Neural cell (in vitro differentiated cells): ENCODE data around the gene RAP1A. TPM values are rescaled to one million over a fixed set of nuclear protein-coding genes. Genes with fewer than 3 reads are reported as not detected.

Experiments
- H2AFZ ChIP-seq: fragments of 200-600, 300-800 bp; sonication (generic), shearing (Covaris generic); 2 replicates; pipeline ENCODE4 v1.6.0; 2014; ENCODE audit warnings: low read depth, mild to moderate bottlenecking, antibody characterized with exemption, low read length, moderate library complexity
- H3F3A ChIP-seq: fragments of 200-600 bp; shearing (Covaris generic); 2 replicates; pipeline ENCODE4 v1.6.1; 2016; ENCODE audit warnings: mild to moderate bottlenecking, moderate library complexity, mixed read lengths, antibody characterized with exemption, low read length; ENCODE audit not compliant: insufficient read depth, poor library complexity, severe bottlenecking
- H3K27ac ChIP-seq: fragments of 200-600, 300-800 bp; sonication (generic), shearing (Covaris generic); 2 replicates; pipeline ENCODE4 v1.5.1; 2014; ENCODE audit warnings: mild to moderate bottlenecking, low read length, moderate library complexity
- H3K27me3 ChIP-seq: fragments of 300-800, 200-600 bp; sonication (generic), shearing (Covaris generic); 2 replicates; pipeline ENCODE4 v1.6.0; 2014; ENCODE audit warnings: mild to moderate bottlenecking, low read depth, low read length, moderate library complexity; ENCODE audit not compliant: insufficient read depth
- H3K36me3 ChIP-seq: fragments of 300-800, 200-600 bp; sonication (generic), shearing (Covaris generic); 2 replicates; pipeline ENCODE4 v1.5.1; 2014; ENCODE audit warnings: mild to moderate bottlenecking, antibody characterized with exemption, low read length, moderate library complexity; ENCODE audit not compliant: insufficient read depth
- H3K4me2 ChIP-seq: fragments of 300-800, 200-600 bp; sonication (generic), shearing (Covaris generic); 2 replicates; pipeline ENCODE4 v1.6.0; 2014; ENCODE audit warnings: mild to moderate bottlenecking, low read length
- H3K4me3 ChIP-seq: fragments of 300-800, 200-600 bp; sonication (generic), shearing (Covaris generic); 2 replicates; pipeline ENCODE4 v1.5.1; 2014; ENCODE audit warnings: mild to moderate bottlenecking, low read length, moderate library complexity
- H3K79me2 ChIP-seq: fragments of 200-600 bp; shearing (Covaris generic); replicated peaks from 2 replicates; pipeline ENCODE4 v1.6.0; 2014; ENCODE audit warnings: mild to moderate bottlenecking, low read length, moderate library complexity; ENCODE audit not compliant: insufficient read depth
- H3K9ac ChIP-seq: fragments of 300-800, 200-600 bp; sonication (generic), shearing (Covaris generic); 2 replicates; pipeline ENCODE4 v1.6.1; 2016; ENCODE audit warnings: mild to moderate bottlenecking, low read length, mixed read lengths
- H3K9me2 ChIP-seq: fragments of 200-600 bp; shearing (Covaris generic); 2 replicates; pipeline ENCODE4 v1.6.1; 2016; ENCODE audit warnings: mild to moderate bottlenecking, low read length, mixed read lengths; ENCODE audit not compliant: insufficient read depth
- H3K9me3 ChIP-seq: fragments of 200-600, 300-800 bp; sonication (generic), shearing (Covaris generic); 2 replicates; pipeline ENCODE4 v1.6.1; 2016; ENCODE audit warnings: mild to moderate bottlenecking, mixed run types, low read length, moderate library complexity, mixed read lengths
- H4K20me1 ChIP-seq: fragments of 200-600 bp; shearing (Covaris generic); 2 replicates; pipeline ENCODE4 v1.6.1; 2016; ENCODE audit warnings: mild to moderate bottlenecking, mixed run types; ENCODE audit not compliant: insufficient read depth
- CTCF ChIP-seq: fragments of 450-650 bp; IDR thresholded peaks from 2 replicates; pipeline ENCODE4 v1.5.1; 2014; ENCODE audit warnings: antibody characterized with exemption, mild to moderate bottlenecking, moderate library complexity; ENCODE audit not compliant: poor library complexity, severe bottlenecking
- EP300 ChIP-seq: fragments of 450-650 bp; conservative IDR thresholded peaks from 2 replicates; pipeline ENCODE4 v1.6.1; 2014; ENCODE audit warnings: antibody characterized with exemption, mild to moderate bottlenecking, moderate library complexity; ENCODE audit not compliant: poor library complexity, severe bottlenecking
- EZH2 ChIP-seq: fragments of 200-600, 300-800 bp; shearing (Covaris generic), sonication (generic); IDR thresholded peaks from 2 replicates; pipeline ENCODE4 v1.6.1; 2014; ENCODE audit warnings: antibody characterized with exemption, low read length, borderline replicate concordance, mild to moderate bottlenecking; ENCODE audit not compliant: insufficient read depth, poor library complexity, severe bottlenecking
- MXI1 ChIP-seq: fragments of 450-650 bp; conservative IDR thresholded peaks from 2 replicates; pipeline ENCODE4 v1.6.1; 2014; ENCODE audit warnings: antibody characterized with exemption, mild to moderate bottlenecking; ENCODE audit not compliant: poor library complexity, severe bottlenecking
- POLR2AphosphoS5 ChIP-seq: IDR thresholded peaks from 2 replicates; pipeline ENCODE4 v1.6.1; 2012
- RAD21 ChIP-seq: fragments of 450-650 bp; conservative IDR thresholded peaks from 2 replicates; pipeline ENCODE4 v1.6.1; 2014; ENCODE audit warnings: antibody characterized with exemption, mild to moderate bottlenecking, moderate library complexity
- REST ChIP-seq: IDR thresholded peaks from 2 replicates; pipeline ENCODE4 v1.6.1; 2012; ENCODE audit warnings: borderline replicate concordance
- SMC3 ChIP-seq: fragments of 450-650 bp; conservative IDR thresholded peaks from 2 replicates; pipeline ENCODE4 v1.6.1; 2014; ENCODE audit warnings: antibody characterized with exemption, mild to moderate bottlenecking, moderate library complexity; ENCODE audit not compliant: poor library complexity
- TAF1 ChIP-seq: IDR thresholded peaks from 2 replicates; pipeline ENCODE4 v1.6.1; 2012; ENCODE audit warnings: low read depth
- polyA plus RNA-seq: library from polyadenylated mRNA; depleted of rRNA; stranded (reverse); fragments of >200 nt; gene quantifications from 2 replicates; pipeline ENCODE4 v1.2.3, GENCODE V29; 2014

Gene RAP1A
- polyA plus RNA-seq, 1 donor from 2014 or later: 28.7 TPM

DNA sequence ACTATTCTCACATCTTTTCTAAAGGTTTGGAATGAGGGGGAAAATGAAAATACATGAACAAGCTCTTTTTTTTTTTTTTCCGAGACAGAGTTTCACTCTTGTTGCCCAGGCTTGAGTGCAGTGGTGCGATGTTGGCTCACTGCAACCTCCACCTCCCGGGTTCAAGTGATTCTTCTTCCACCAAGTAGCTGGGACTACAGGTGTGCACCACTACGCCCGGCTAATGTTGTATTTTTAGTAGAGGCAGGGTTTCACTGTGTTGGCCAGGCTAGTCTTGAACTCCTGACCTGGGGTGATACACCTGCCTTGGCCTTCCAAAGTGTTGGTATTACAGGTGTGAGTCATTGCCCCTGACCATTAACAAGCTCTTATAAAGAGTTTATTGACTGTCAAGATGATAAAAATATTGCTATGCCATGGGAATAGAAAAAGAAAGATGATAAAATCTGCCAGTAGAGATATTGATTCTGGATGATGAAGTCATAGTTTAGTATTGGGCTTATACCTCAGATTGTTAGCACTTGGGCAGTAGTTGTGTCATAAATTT, 83.0 kb downstream of the RAP1A start:
- no peaks in the 10 kb centered on the region for H3F3A ChIP-seq
- no peaks in the 10 kb centered on the region for H4K20me1 ChIP-seq
- no peak overlapping the region for H3K4me3 ChIP-seq
- no peak overlapping the region for H3K27ac ChIP-seq
- H2AFZ ChIP-seq: no peak overlapping the region
- H3K9ac ChIP-seq: no peak overlapping the region
- no peak overlapping the region for H3K4me2 ChIP-seq
- H3K27me3 ChIP-seq: no peaks in the 10 kb centered on the region
- H3K9me2 ChIP-seq: no peaks in the 10 kb centered on the region
- H3K9me3 ChIP-seq: no peaks in the 10 kb centered on the region
- no peak for TF ChIP-seq TAF1
- no peak for TF ChIP-seq RAD21
- no peak for TF ChIP-seq SMC3
- TF ChIP-seq MXI1: no peak
- TF ChIP-seq POLR2AphosphoS5: no peak
- TF ChIP-seq EZH2: no peak
- TF ChIP-seq REST: no peak
- no peak for TF ChIP-seq EP300
- TF ChIP-seq CTCF: no peak
- no peaks in the 10 kb centered on the region for H3K79me2 ChIP-seq
- peaks cover 4% of the 10 kb centered on the region for H3K36me3 ChIP-seq

GRCh38 chr1:111704240-111704639, 84.7 kb downstream of the RAP1A start:
- Histone ChIP-seq H4K20me1 (no peaks in the 10 kb centered on the region), H3K79me2 (no peaks in the 10 kb centered on the region), H2AFZ (no peak overlapping the region), H3K9ac (no peak overlapping the region), H3K36me3 (peaks cover 4% of the 10 kb centered on the region), H3K9me3 (no peaks in the 10 kb centered on the region), H3K9me2 (no peaks in the 10 kb centered on the region), H3K4me3 (no peak overlapping the region), H3F3A (no peaks in the 10 kb centered on the region), H3K27me3 (no peaks in the 10 kb centered on the region), H3K27ac (no peak overlapping the region), H3K4me2 (no peak overlapping the region)
- TF ChIP-seq EP300: no peak
- no peak for TF ChIP-seq MXI1
- TF ChIP-seq EZH2: no peak
